ENCODE data around the gene CYTIP. TPM values are rescaled to one million over a fixed set of nuclear protein-coding genes. Genes with fewer than 3 reads are reported as not detected.
"Not testable (repeated sequence)": the region's sequence is repeated elsewhere in the genome, so short reads cannot be mapped to it uniquely, and the experiment has no call there.

The CYTIP gene
- polyA plus RNA-seq, 3 donors: 61.9 to 188 (median 83.5) TPM

DNA sequence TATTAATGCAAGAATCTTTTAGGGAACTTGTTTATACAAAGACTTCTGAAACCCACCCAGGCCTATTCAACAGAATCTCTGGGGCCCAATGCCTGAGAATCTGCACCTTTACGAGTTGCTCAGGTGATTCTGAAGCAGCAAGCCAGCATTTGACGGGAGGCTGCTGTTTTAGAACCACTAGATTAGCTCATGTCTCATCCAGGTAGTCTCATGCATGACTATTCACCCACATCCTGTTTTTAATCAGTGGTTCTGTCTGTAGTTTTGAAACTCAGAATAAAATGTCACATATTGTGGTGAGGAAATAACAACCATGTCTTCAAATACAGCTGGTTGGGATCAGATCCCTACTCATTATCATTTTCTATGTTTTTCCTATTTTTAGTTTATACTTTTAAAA lies 39.5 kb downstream of the CYTIP start:
- Histone ChIP-seq H3K27me3 (ENCODE audit: control insufficient read depth in 2 of 2, insufficient read depth in 2 of 2, low read length in 2 of 2) (no peaks in the 10 kb centered on the region), H3K4me2 (replicated peaks; ENCODE audit: extremely low read depth, low read length, poor library complexity, severe bottlenecking) (no peak overlapping the region), H2AFZ (ENCODE audit: insufficient read depth, low read depth, low read length, poor library complexity, severe bottlenecking) (no peak overlapping the region), H3K4me1 (ENCODE audit: control insufficient read depth in 1 of 2, insufficient read depth in 2 of 2, low read length in 2 of 2) (peaks cover 4 to 6% of the 10 kb centered on the region in 2 donors), H3K36me3 (replicated peaks in 1 of 2; ENCODE audit: control insufficient read depth in 1 of 2, insufficient read depth in 2 of 2, low read length in 2 of 2) (no peaks in the 10 kb centered on the region), H3K4me3 (replicated peaks in 1 of 3; ENCODE audit: low read depth in 2 of 3, low read length in 3 of 3) (no peak overlapping the region), H3K79me2 (ENCODE audit: insufficient read depth, low read length) (no peaks in the 10 kb centered on the region), H3K27ac (ENCODE audit: low read depth in 1 of 2, low read length in 2 of 2) (no peak overlapping the region), H3K9me3 (replicated peaks in 1 of 2; ENCODE audit: control insufficient read depth in 1 of 2, insufficient read depth in 1 of 2, low read length in 2 of 2) (no peaks in the 10 kb centered on the region), H4K20me1 (ENCODE audit: insufficient read depth, low read length) (no peaks in the 10 kb centered on the region), H3K9ac (ENCODE audit: insufficient read depth, low read length, poor library complexity, severe bottlenecking) (no peak overlapping the region)
- TF ChIP-seq, protein P1, sequence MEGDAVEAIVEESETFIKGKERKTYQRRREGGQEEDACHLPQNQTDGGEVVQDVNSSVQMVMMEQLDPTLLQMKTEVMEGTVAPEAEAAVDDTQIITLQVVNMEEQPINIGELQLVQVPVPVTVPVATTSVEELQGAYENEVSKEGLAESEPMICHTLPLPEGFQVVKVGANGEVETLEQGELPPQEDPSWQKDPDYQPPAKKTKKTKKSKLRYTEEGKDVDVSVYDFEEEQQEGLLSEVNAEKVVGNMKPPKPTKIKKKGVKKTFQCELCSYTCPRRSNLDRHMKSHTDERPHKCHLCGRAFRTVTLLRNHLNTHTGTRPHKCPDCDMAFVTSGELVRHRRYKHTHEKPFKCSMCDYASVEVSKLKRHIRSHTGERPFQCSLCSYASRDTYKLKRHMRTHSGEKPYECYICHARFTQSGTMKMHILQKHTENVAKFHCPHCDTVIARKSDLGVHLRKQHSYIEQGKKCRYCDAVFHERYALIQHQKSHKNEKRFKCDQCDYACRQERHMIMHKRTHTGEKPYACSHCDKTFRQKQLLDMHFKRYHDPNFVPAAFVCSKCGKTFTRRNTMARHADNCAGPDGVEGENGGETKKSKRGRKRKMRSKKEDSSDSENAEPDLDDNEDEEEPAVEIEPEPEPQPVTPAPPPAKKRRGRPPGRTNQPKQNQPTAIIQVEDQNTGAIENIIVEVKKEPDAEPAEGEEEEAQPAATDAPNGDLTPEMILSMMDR (IDR thresholded peaks at IDR 0.05): no peak
- H3K36me3 Mint-ChIP-seq: peaks cover 13 to 24% of the 10 kb centered on the region in 2 donors
- peaks cover 9% of the 10 kb centered on the region for H3K4me1 Mint-ChIP-seq
- peaks cover 0 to 6% (median 3%) of the 10 kb centered on the region in 3 donors for H3K27me3 Mint-ChIP-seq (ENCODE audit: low read depth in 3 of 3)
- WGBS (ENCODE audit: insufficient coverage): 100% methylated on average over 1 of the region's 2 CpGs
- peaks cover 0 to 16% (median 8%) of the 10 kb centered on the region in 7 donors for H3K9me3 Mint-ChIP-seq
- H3K27ac Mint-ChIP-seq: peak overlapping the region in 2 of 7 donors; percentile 54 to 78
- intact Hi-C loops (cut with micrococcal nuclease): no loop called here
- DNase-seq: peak in 2 of 3 donors; percentile 35 to 64
- H3K4me3 Mint-ChIP-seq: no peak overlapping the region

DNA sequence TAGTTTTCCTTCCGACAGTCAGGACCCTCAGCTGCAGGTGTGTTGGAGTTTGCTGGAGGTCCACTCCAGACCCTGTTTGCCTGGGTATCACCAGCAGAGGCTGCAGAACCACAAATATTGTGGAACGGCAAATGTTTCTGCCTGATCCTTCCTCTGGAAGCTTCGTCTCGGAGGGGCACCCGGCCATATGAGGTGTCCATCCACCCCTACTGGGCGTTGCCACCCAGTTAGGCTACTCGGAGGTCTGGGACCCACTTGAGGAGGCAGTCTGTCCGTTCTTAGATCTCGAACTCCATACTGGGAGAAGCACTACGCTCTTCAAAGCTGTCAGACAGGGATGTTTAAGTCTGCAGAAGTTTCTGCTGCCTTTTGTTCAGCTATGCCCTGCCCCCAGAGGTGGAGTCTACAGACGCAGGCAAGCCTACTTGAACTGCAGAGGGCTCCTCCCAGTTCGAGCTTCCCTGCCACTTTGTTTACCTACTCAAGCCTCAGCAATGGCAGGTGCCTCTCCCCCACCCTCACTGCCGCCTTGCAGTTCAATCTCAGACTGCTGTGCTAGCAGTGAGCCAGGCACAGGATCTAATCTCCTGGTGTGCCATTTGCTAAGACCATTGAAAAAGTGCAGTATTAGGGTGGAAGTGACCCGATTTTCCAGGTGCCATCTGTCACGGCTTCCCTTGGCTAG lies 40.9 kb downstream of the CYTIP start:
- WGBS (ENCODE audit: insufficient coverage): 99% methylated on average over 12 of the region's 15 CpGs
- H3K9me3 ChIP-seq (replicated peaks in 1 of 2; ENCODE audit: control insufficient read depth in 1 of 2, insufficient read depth in 1 of 2, low read length in 2 of 2); H3K27ac Mint-ChIP-seq; intact Hi-C loops (cut with micrococcal nuclease); H3K36me3 ChIP-seq (replicated peaks in 1 of 2; ENCODE audit: control insufficient read depth in 1 of 2, insufficient read depth in 2 of 2, low read length in 2 of 2); H3K4me3 ChIP-seq (replicated peaks in 1 of 3; ENCODE audit: low read depth in 2 of 3, low read length in 3 of 3); H3K4me2 ChIP-seq (replicated peaks; ENCODE audit: extremely low read depth, low read length, poor library complexity, severe bottlenecking); H3K79me2 ChIP-seq (ENCODE audit: insufficient read depth, low read length); DNase-seq; H3K27me3 Mint-ChIP-seq (ENCODE audit: low read depth in 3 of 3); H2AFZ ChIP-seq (ENCODE audit: insufficient read depth, low read depth, low read length, poor library complexity, severe bottlenecking); H3K27me3 ChIP-seq (ENCODE audit: control insufficient read depth in 2 of 2, insufficient read depth in 2 of 2, low read length in 2 of 2); H3K4me1 ChIP-seq (ENCODE audit: control insufficient read depth in 1 of 2, insufficient read depth in 2 of 2, low read length in 2 of 2); H3K27ac ChIP-seq (ENCODE audit: low read depth in 1 of 2, low read length in 2 of 2); H3K9ac ChIP-seq (ENCODE audit: insufficient read depth, low read length, poor library complexity, severe bottlenecking); H4K20me1 ChIP-seq (ENCODE audit: insufficient read depth, low read length); H3K4me3 Mint-ChIP-seq; H3K4me1 Mint-ChIP-seq: not testable (repeated sequence)
- H3K36me3 Mint-ChIP-seq: peaks cover 11 to 21% of the 10 kb centered on the region in 2 donors
- peaks cover 7 to 28% (median 16%) of the 10 kb centered on the region in 7 donors for H3K9me3 Mint-ChIP-seq
